Stomach (tissue), 9 donors: ENCODE measurements around the gene TSTD1. TPM values are rescaled to one million over a fixed set of nuclear protein-coding genes. Genes with fewer than 3 reads are reported as not detected.
"Not testable (repeated sequence)": the region's sequence is repeated elsewhere in the genome, so short reads cannot be mapped to it uniquely, and the experiment has no call there.

Experiments
- DNase-seq, 2 donors: peaks; one replicate each; pipeline versions ENCODE4 v3.0.0 to v3.0.0-alpha.2; 2013 to 2019
- H3K27ac ChIP-seq, 5 donors: fragments of 200-600 bp in 4 of 5; sonication (generic) in 4 of 5; one replicate each; pipeline ENCODE4 v1.5.1; 2013 to 2019; ENCODE audit warnings: mild to moderate bottlenecking in 1 of 5, moderate library complexity in 1 of 5
- H3K27me3 ChIP-seq, 3 donors: fragments of 200-600 bp; sonication (generic); one replicate each; pipeline ENCODE4 v1.5.1; 2017 to 2019; ENCODE audit warnings: mixed run types in 1 of 3
- H3K36me3 ChIP-seq, 4 donors: fragments of 200-600 bp; sonication (generic); 1 replicate in 3 of 4; 2 replicates in 1 of 4; pipeline ENCODE4 v1.5.1; 2016 to 2019
- H3K4me1 ChIP-seq, 4 donors: fragments of 200-600 bp; sonication (generic); one replicate each; pipeline ENCODE4 v1.5.1; 2016 to 2019
- H3K4me3 ChIP-seq, 4 donors: fragments of 200-600 bp; sonication (generic) in 3 of 4; one replicate each; pipeline ENCODE4 v1.5.1; 2016 to 2019; ENCODE audit warnings: mild to moderate bottlenecking in 1 of 4
- H3K9me3 ChIP-seq, 4 donors: fragments of 200-600 bp; sonication (generic); one replicate each; pipeline ENCODE4 v1.5.1; 2016 to 2019
- EP300 ChIP-seq: sonication (generic); formaldehyde crosslinking; IDR thresholded peaks from one replicate; pipeline ENCODE4 v1.6.1; 2017; ENCODE audit warnings: antibody characterized with exemption
- POLR2A ChIP-seq, 4 donors: fragments of 450-650 bp; IDR thresholded peaks; one replicate each; pipeline ENCODE4 v1.6.1; 2016; ENCODE audit warnings: antibody characterized with exemption in 4 of 4, control low read depth in 2 of 4, mild to moderate bottlenecking in 1 of 4, moderate library complexity in 1 of 4
- POLR2AphosphoS5 ChIP-seq, 3 donors: sonication (generic); formaldehyde crosslinking; IDR thresholded peaks; one replicate each; pipeline ENCODE4 v1.6.1; 2016; ENCODE audit warnings: antibody characterized with exemption in 3 of 3
- WGBS, 5 donors: extraction: QIAGEN DNeasy Blood & Tissue Kit in 3 of 5; methylation state at CpG; one replicate each; pipeline versions ENCODE4 v1.1.5 to v1.1.7; 2013 to 2018; 5-methylcytosine and 5-hydroxymethylcytosine counted together
- intact Hi-C: fragments of 100-400 bp; cut with DNase I; formaldehyde crosslinking; loops from one replicate; pipeline ENCODE4 v1.15.1; 2023; ENCODE audit warnings: low total_unique reads
- polyA plus RNA-seq, 3 donors: library from polyadenylated mRNA; stranded (reverse); fragments of 200-250 nt; gene quantifications; one replicate each; pipeline ENCODE4 v1.2.3, GENCODE V29; 2013
- total RNA-seq, 5 donors: library from RNA; depleted of rRNA; stranded (reverse); fragments of >200 nt; gene quantifications; one replicate each; pipeline versions ENCODE4 v1.1.0 to v1.2.3, GENCODE V29; 2014 to 2016
- TF ChIP-seq, protein P1 (sequence below), 7 experiments: fragments of 450-650 bp in 4 of 7; fragments of 200-600 bp in 3 of 7; sonication (generic) in 3 of 7; IDR thresholded peaks; one replicate each; pipeline ENCODE4 v1.5.1; 2016 to 2019; ENCODE audit warnings: antibody characterized with exemption in 7 of 7, control low read depth in 2 of 7, mild to moderate bottlenecking in 1 of 7
- donor health status: healthy with polysubstance abuse.
- donor health status: Bipolar disorder and iron deficiency.
- donor health status: healthy.

TSTD1 gene
- total and polyA plus RNA-seq, 8 donors = 13.2 to 186 (median 112) TPM; not detected in 1

DNA sequence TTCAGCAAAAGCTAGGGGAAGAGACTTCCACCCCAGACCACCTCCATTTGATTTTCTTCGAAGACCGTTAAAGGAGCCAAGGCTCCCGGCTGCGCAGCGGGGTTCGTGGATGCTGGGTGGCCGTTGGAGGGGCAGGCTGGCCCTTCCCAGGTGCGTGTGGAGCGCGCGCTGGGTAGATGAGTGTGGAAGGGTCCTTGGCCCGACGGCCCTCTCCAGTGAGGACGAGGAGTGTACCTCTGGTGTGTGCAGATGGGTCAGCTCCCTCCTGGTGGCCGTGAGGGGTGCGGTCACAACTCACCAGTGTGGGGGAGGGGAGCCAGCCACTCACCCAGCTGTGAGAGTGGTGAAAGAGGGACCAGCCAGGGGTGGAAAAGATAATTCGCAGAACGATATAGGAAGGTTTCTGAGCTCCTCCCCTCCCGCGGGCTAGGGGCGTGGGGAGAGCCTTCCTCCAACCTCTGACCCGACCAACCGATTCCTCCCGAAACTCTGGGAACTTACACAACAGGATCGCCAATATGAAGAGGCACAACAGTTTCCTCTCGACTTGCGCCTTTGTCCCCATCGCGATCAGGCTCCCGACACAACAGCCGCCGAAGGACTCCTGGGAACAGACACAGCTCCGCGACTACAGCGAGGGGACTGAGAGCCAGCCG, 18.1 kb downstream of the TSTD1 start, which contains the start of gene F11R:
Gene F11R (minus strand): TSS at position 644 of the 656 bp plus-strand sequence. CDS start 79 bp downstream, at position 565.
- WGBS, 5 donors = 0 to 2% (median 1%) methylated on average over 27 to 36 of the region's 36 CpGs
- Histone ChIP-seq H3K36me3 (no peaks in the 10 kb centered on the region), H3K4me3 (peak within 1 kb of the TSS; percentile 62 to 73 (median 66)), H3K9me3 (no peaks in the 10 kb centered on the region), H3K27me3 (peaks cover 0 to 7% (median 0%) of the 10 kb centered on the region in 3 donors), H3K4me1 (peaks cover 33 to 57% (median 43%) of the 10 kb centered on the region in 4 donors), H3K27ac (peak within 1 kb of the TSS; percentile 87 to 94 (median 91))
- DNase-seq = peak; percentile 60 to 88
- intact Hi-C loops = no loop called here
- peak in 1 of 4 donors; percentile 64 for TF ChIP-seq POLR2A (IDR thresholded peaks at IDR 0.05)
- peak in 1 of 3 donors; percentile 71 for TF ChIP-seq POLR2AphosphoS5 (IDR thresholded peaks at IDR 0.05)
- no peak for TF ChIP-seq EP300
- TF ChIP-seq, protein P1, sequence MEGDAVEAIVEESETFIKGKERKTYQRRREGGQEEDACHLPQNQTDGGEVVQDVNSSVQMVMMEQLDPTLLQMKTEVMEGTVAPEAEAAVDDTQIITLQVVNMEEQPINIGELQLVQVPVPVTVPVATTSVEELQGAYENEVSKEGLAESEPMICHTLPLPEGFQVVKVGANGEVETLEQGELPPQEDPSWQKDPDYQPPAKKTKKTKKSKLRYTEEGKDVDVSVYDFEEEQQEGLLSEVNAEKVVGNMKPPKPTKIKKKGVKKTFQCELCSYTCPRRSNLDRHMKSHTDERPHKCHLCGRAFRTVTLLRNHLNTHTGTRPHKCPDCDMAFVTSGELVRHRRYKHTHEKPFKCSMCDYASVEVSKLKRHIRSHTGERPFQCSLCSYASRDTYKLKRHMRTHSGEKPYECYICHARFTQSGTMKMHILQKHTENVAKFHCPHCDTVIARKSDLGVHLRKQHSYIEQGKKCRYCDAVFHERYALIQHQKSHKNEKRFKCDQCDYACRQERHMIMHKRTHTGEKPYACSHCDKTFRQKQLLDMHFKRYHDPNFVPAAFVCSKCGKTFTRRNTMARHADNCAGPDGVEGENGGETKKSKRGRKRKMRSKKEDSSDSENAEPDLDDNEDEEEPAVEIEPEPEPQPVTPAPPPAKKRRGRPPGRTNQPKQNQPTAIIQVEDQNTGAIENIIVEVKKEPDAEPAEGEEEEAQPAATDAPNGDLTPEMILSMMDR (IDR thresholded peaks at IDR 0.05) = peak in 3 of 7 experiments; percentile 7 to 48 (median 30)

DNA sequence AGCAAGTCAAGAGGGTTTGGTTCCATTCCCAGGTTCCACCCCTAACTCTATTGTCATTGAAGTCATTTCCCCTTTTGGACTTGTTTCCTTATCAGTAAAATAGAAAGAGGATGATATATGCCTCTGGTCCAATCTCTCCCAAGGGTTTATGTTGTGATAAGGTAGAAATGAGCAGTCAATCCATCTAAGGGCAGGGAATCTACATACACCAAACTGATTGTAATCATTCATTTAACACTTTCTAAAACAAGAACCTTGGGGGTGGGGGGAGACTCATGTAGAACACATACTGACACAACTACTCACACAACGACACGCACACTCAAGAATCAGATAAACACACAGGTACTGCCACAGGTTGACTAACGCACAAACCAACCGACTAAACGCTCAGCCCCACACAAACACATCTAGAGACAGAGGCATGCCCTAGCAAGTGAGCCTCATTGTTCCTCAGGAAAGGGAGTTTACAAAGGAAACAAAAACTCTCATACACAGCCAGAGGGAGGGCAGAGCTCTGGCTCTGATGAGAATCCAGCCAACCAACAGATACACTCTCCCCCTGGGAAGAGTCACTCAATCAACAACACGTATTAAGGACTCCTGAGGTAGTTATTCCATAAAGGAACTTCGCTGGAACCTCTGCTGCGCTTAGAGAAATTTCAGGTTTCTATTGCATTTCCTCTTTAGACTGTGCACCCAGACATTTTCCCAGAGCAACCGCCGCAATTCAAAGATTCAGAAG, 18.8 kb downstream of the TSTD1 start:
- TF ChIP-seq POLR2AphosphoS5 (IDR thresholded peaks at IDR 0.05) (peak in 2 of 3 donors; percentile 21 to 52), POLR2A (IDR thresholded peaks at IDR 0.05) (no peak)
- DNase-seq = peak in 1 of 2 donors; percentile 67
- H3K27ac ChIP-seq = peak overlapping the region; percentile 87 to 93 (median 90)
- intact Hi-C loops = no loop called here
- 8 to 20% (median 11%) methylated on average over 10 of the region's 10 CpGs for WGBS, 5 donors
- no peaks in the 10 kb centered on the region for H3K36me3 ChIP-seq
- peak overlapping the region; percentile 62 to 73 (median 66) for H3K4me3 ChIP-seq
- H3K27me3 ChIP-seq = peaks cover 0 to 7% (median 0%) of the 10 kb centered on the region in 3 donors
- H3K9me3 ChIP-seq = no peaks in the 10 kb centered on the region
- peaks cover 33 to 64% (median 46%) of the 10 kb centered on the region in 4 donors for H3K4me1 ChIP-seq

DNA sequence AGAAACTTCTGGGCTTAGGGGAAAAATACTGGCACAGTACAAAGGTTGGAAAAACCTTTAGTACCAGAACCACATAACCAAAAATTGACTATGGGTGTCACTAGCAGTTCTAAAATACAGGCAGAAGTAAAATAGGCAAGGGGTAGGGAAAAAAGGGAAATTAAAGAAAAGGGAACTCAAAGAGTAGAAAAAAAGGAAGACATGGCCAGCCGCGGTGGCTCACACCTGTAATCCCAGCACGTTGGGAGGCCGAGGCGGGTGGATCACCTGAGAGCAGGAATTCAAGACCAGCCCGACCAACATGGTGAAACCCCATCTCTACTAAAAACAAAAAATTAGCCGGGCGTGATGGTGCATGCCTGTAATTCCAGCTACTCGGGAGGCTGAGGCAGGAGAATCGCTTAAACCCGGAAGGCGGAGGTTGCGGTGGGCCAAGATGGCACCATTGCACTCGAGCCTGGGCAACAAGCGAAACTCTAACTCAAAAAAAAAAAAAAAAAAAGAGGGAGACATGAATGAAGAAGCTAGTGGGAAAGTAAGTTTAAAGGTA, 19.6 kb downstream of the TSTD1 start:
- H3K27me3 ChIP-seq, H3K9me3 ChIP-seq, DNase-seq, H3K36me3 ChIP-seq, intact Hi-C loops: not testable (repeated sequence)
- Histone ChIP-seq H3K27ac (peak overlapping the region in 4 of 5 donors; percentile 87 to 93 (median 90)), H3K4me1 (peaks cover 41 to 71% (median 53%) of the 10 kb centered on the region in 4 donors), H3K4me3 (peak overlapping the region; percentile 62 to 73 (median 66))
- 79 to 91% (median 86%) methylated on average over 15 of the region's 15 CpGs for WGBS, 5 donors

DNA sequence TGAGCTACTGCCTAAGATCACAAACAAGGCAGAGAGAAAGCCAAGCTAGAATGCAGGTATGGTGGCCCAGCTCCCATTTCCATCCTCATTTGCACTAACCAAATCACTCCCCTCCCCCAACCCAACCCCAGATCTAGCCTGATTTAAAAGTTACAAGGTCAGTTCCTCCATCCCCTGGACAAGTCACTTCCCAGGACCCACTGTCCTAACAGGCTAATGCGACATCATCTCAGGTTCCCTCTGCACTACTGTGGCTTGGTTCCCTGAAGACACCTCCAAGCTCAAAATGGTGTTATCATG, 20.2 kb downstream of the TSTD1 start:
- Histone ChIP-seq H3K27me3 (peaks cover 0 to 7% (median 0%) of the 10 kb centered on the region in 3 donors), H3K4me3 (peak overlapping the region in 2 of 4 donors; percentile 64 to 73), H3K4me1 (peaks cover 42 to 77% (median 55%) of the 10 kb centered on the region in 4 donors), H3K27ac (peak overlapping the region; percentile 22 to 89 (median 69)), H3K9me3 (no peaks in the 10 kb centered on the region), H3K36me3 (no peaks in the 10 kb centered on the region)
- TF ChIP-seq POLR2AphosphoS5 (IDR thresholded peaks at IDR 0.05) (no peak), EP300 (no peak), POLR2A (IDR thresholded peaks at IDR 0.05) (no peak)
- TF ChIP-seq, protein P1 (IDR thresholded peaks at IDR 0.05) = no peak
- intact Hi-C loops = no loop called here
- no peak for DNase-seq
- WGBS, 5 donors = 78 to 95% (median 91%) methylated on average over 1 of the region's 1 CpG
